GM12878 (cell line): Measurements from ENCODE around the gene ANKRD44. TPM values are rescaled to one million over a fixed set of nuclear protein-coding genes. Genes with fewer than 3 reads are reported as not detected.

Experiments
- ATAC-seq: fragments of 200-7000 bp; cut with Tn5 transposase; 3 replicates; pipeline ENCODE4 v1.9.1; 2020; ENCODE audit warnings: mild to moderate bottlenecking, moderate library complexity
- BruUV-seq: library from RNA; stranded (reverse); fragments of 400-500 nt; replicated peaks from 2 replicates; lab custom pipeline; 2021; lab: Mats Ljungman, UMichigan
- CTCF ChIA-PET: fragments of 300-600 bp; sonication (Branson Sonifier 250); formaldehyde crosslinking; extraction: SDS; loops from one replicate; lab custom pipeline; 2021; ENCODE audit warnings: inconsistent platforms; lab: Yijun Ruan, JAX
- POLR2A ChIA-PET: fragments of 350-600 bp; formaldehyde crosslinking; extraction: SDS; loops from one replicate; lab custom pipeline; 2021; ENCODE audit warnings: inconsistent platforms; lab: Charles Lee
- RAD21 ChIA-PET: fragments of 300-600 bp; sonication (Branson Sonifier 250); formaldehyde crosslinking; loops from one replicate; lab custom pipeline; 2023; ENCODE audit warnings: antibody characterized with exemption; ENCODE audit not compliant: unreplicated experiment; lab: Charles Lee
- SMC1A ChIA-PET: fragments of 300-600 bp; sonication (Branson Sonifier 250); formaldehyde crosslinking; loops from one replicate; lab custom pipeline; 2023; ENCODE audit not compliant: unreplicated experiment, uncharacterized antibody; lab: Charles Lee
- DNase-seq: peaks from one replicate; pipeline ENCODE4 v3.0.0-alpha.2; 2011; ENCODE audit warnings: low read depth, low spot score
- FAIRE-seq: peaks from 3 replicates; lab custom pipeline; 2011; peaks lifted over from hg19 to GRCh38; lab: Jason Lieb, UNC
- H2AFZ ChIP-seq: 2 replicates; pipeline ENCODE4 v1.6.0; 2011; ENCODE audit warnings: low read depth, low read length, control low read depth; ENCODE audit not compliant: control insufficient read depth
- H3K27ac ChIP-seq: 2 replicates; pipeline ENCODE4 v1.5.1; 2011; ENCODE audit warnings: control low read depth; ENCODE audit not compliant: control insufficient read depth, insufficient read depth
- H3K27me3 ChIP-seq, 2 experiments: replicated peaks in 1 of 2; 2 replicates each; pipeline versions ENCODE4 v1.6.0 to v1.6.1; 2011; ENCODE audit warnings: low read length in 1 of 2; ENCODE audit not compliant: control insufficient read depth in 2 of 2, insufficient read depth in 2 of 2
- H3K36me3 ChIP-seq, 2 experiments: 2 replicates each; pipeline ENCODE4 v1.5.1; 2011; ENCODE audit warnings: low read length in 1 of 2; ENCODE audit not compliant: control insufficient read depth in 2 of 2, insufficient read depth in 2 of 2
- H3K4me1 ChIP-seq: 2 replicates; pipeline ENCODE4 v1.6.1; 2011; ENCODE audit warnings: mild to moderate bottlenecking, low read length, moderate library complexity, mixed read lengths; ENCODE audit not compliant: control insufficient read depth, insufficient read depth
- H3K4me2 ChIP-seq: 2 replicates; pipeline ENCODE4 v1.6.0; 2011; ENCODE audit warnings: control low read depth; ENCODE audit not compliant: control insufficient read depth, insufficient read depth
- H3K4me3 ChIP-seq: fragments of 200-600 bp; sonication (generic); 2 replicates; pipeline ENCODE4 v1.5.1; 2016
- H3K79me2 ChIP-seq: 2 replicates; pipeline ENCODE4 v1.6.0; 2011; ENCODE audit warnings: low read length; ENCODE audit not compliant: control insufficient read depth, insufficient read depth
- H3K9ac ChIP-seq: 2 replicates; pipeline ENCODE4 v1.8.0; 2011; ENCODE audit warnings: low read length, control low read depth, mixed read lengths; ENCODE audit not compliant: control insufficient read depth, insufficient read depth
- H3K9me3 ChIP-seq: replicated peaks from 3 replicates; pipeline ENCODE4 v1.5.1; 2011; ENCODE audit warnings: mild to moderate bottlenecking, low read length; ENCODE audit not compliant: control insufficient read depth, insufficient read depth
- H4K20me1 ChIP-seq: 2 replicates; pipeline ENCODE4 v1.6.0; 2011; ENCODE audit not compliant: control insufficient read depth, insufficient read depth
- ASH2L ChIP-seq: fragments of 300-600, 200-600 bp; sonication (generic); IDR thresholded peaks from 2 replicates; pipeline ENCODE4 v1.6.1; 2017; ENCODE audit warnings: low read depth, mild to moderate bottlenecking, borderline replicate concordance
- BCL11A ChIP-seq: IDR thresholded peaks from 2 replicates; pipeline ENCODE4 v1.6.1; 2011; ENCODE audit warnings: low read depth, low read length
- BRCA1 ChIP-seq: IDR thresholded peaks from 2 replicates; pipeline ENCODE4 v1.6.1; 2011; ENCODE audit warnings: low read depth, low read length, improper control_type of control experiment
- CBX3 ChIP-seq: fragments of 200-600 bp; sonication (generic); IDR thresholded peaks from 2 replicates; pipeline ENCODE4 v1.6.1; 2016; ENCODE audit warnings: low read depth, borderline replicate concordance
- FOS ChIP-seq: IDR thresholded peaks from 3 replicates; pipeline ENCODE4 v1.6.1; 2011; ENCODE audit warnings: borderline replicate concordance; ENCODE audit not compliant: insufficient read length; ENCODE audit errors: extremely low read depth
- HDGF ChIP-seq: fragments of 450-650 bp; IDR thresholded peaks from 2 replicates; pipeline ENCODE4 v1.6.1; 2016; ENCODE audit warnings: antibody characterized with exemption
- NR2C1 ChIP-seq: fragments of 450-650 bp; IDR thresholded peaks from 2 replicates; pipeline ENCODE4 v1.6.1; 2017; ENCODE audit warnings: antibody characterized with exemption, mild to moderate bottlenecking, moderate library complexity
- NR2C2 ChIP-seq: IDR thresholded peaks from 2 replicates; pipeline ENCODE4 v1.6.1; 2011; ENCODE audit warnings: borderline replicate concordance, low read depth; ENCODE audit not compliant: control insufficient read depth, insufficient read length
- PAX5 ChIP-seq: IDR thresholded peaks from 2 replicates; pipeline ENCODE4 v1.6.1; 2011; ENCODE audit warnings: low read depth, low read length, borderline replicate concordance
- PAX8 ChIP-seq: fragments of 450-650 bp; IDR thresholded peaks from 2 replicates; pipeline ENCODE4 v1.6.1; 2017; ENCODE audit warnings: mild to moderate bottlenecking, moderate library complexity
- SRF ChIP-seq, 2 experiments: IDR thresholded peaks; 2 replicates each; pipeline ENCODE4 v1.6.1; 2011; ENCODE audit warnings: low read depth in 2 of 2, low read length in 2 of 2, mild to moderate bottlenecking in 1 of 2, moderate library complexity in 1 of 2
- TCF7 ChIP-seq: IDR thresholded peaks from 2 replicates; pipeline ENCODE4 v1.6.1; 2014; ENCODE audit warnings: antibody characterized with exemption, borderline replicate concordance
- ZBED1 ChIP-seq: IDR thresholded peaks from 2 replicates; pipeline ENCODE4 v1.6.1; 2016; ENCODE audit warnings: borderline replicate concordance
- WGBS: methylation state at CpG from one replicate; pipeline ENCODE4 v1.1.6; 2016; ENCODE audit warnings: low lambda C conversion rate; ENCODE audit not compliant: insufficient replicate concordance, insufficient coverage; ENCODE audit errors: missing lambda C conversion rate; 5-methylcytosine and 5-hydroxymethylcytosine counted together
- in situ Hi-C: fragments of 300-500 bp; cut with MboI; formaldehyde crosslinking; loops from 9 replicates; pipeline ENCODE4 v1.14.3; 2018; ENCODE audit warnings: mixed read lengths
- intact Hi-C: fragments of 100-400 bp; cut with micrococcal nuclease; formaldehyde crosslinking; loops from one replicate; pipeline ENCODE4 v1.14.2; 2022; ENCODE audit not compliant: unreplicated experiment
- polyA plus RNA-seq, 11 experiments: library from polyadenylated mRNA; depleted of rRNA in 4 of 11; unstranded in 6 of 11; stranded (reverse) in 5 of 11; fragments of >200 nt; fragmentation: Nextera tagmentation in 4 of 11; fragmentation: Illumina TruSeq in 1 of 11; extraction: Ambion mirVana in 4 of 11; extraction: Trizol in 1 of 11; gene quantifications; 1 replicate in 1 of 11; 2 replicates in 10 of 11; pipeline versions ENCODE4 v1.2.1 to v1.2.3, GENCODE V29; 2011 to 2016; ENCODE audit warnings: inconsistent platforms in 2 of 11, missing spikeins in 2 of 11, low read depth in 1 of 11
- total RNA-seq, 4 experiments: library from RNA; depleted of rRNA in 3 of 4; stranded (reverse); fragments of >200 nt in 3 of 4; fragmentation: Illumina TruSeq in 1 of 4; extraction: Trizol in 1 of 4; gene quantifications; 2 replicates each; pipeline versions ENCODE4 v1.2.1 to v1.2.3, GENCODE V29; 2013 to 2021
- TF ChIP-seq, protein P1 (sequence below): fragments of 450-650 bp; formaldehyde crosslinking; IDR thresholded peaks from 2 replicates; pipeline ENCODE4 v1.5.0; 2022; ENCODE audit warnings: mild to moderate bottlenecking, missing genetic modification characterization
- TF ChIP-seq, protein P2 (sequence below): fragments of 150-350 bp; IDR thresholded peaks from 2 replicates; pipeline ENCODE4 v1.6.1; 2014; ENCODE audit warnings: mild to moderate bottlenecking, low read depth, low read length
- TF ChIP-seq, protein P3 (sequence below): fragments of 450-650 bp; formaldehyde crosslinking; IDR thresholded peaks from 2 replicates; pipeline ENCODE4 v1.4.0; 2020; ENCODE audit warnings: mild to moderate bottlenecking, moderate library complexity

ANKRD44 gene
- total and polyA plus RNA-seq, 10 of the 15 experiments (the other 5 are each of a cell fraction or from before 2014, with no cell fraction given) = 19.1 to 99.1 (median 59.6) TPM

DNA sequence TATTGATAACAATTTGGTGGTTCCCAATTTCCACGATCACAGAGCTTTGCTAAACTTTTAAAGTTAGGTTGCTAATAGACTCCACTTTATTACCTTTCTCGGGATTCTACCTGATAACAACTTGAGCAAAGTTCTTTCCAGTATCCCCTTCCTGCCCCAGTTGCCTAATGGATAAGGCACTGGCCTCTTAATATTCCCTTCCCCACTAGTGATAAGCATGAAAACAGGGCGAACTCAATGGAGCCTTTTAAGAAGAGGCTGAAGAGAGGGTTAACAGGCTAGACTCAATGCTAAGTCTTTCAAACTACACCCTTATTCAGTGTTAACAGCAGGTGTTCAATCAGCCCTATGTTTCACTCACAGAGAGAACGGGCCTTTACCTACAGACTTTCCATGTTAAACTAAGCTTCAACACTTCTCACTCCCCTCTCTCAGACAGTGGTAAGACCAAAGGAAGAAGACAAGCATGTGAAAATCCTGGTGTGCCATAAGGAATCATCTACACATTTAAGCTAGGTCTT is 75.8 kb downstream of the ANKRD44 start:
- no peak overlapping the region for H3K4me2 ChIP-seq
- no peaks in the 10 kb centered on the region for H3K36me3 ChIP-seq
- H3K9me3 ChIP-seq = no peaks in the 10 kb centered on the region
- H3K27me3 ChIP-seq = no peaks in the 10 kb centered on the region
- BruUV-seq = no TSS peak
- H3K4me3 ChIP-seq = no peak overlapping the region
- ChIA-PET POLR2A (interaction anchor here (0.6 to 0.7 kb wide), 2 partner anchors 15 to 47 kb away, joined by 3 read pairs; no protein-coding TSS in a partner anchor), SMC1A (interaction anchor here (0.6 to 10.7 kb wide), 5 partner anchors 8 to 154 kb away, joined by 3 to 175 read pairs (median 8); no protein-coding TSS in a partner anchor), CTCF (interaction anchor here (0.8 to 1.5 kb wide), 2 partner anchors 10 to 36 kb away, joined by 3 read pairs; no protein-coding TSS in a partner anchor), RAD21 (no interaction called here)
- no peak overlapping the region for H3K9ac ChIP-seq
- FAIRE-seq (no peak), ATAC-seq (no peak), DNase-seq (no peak)
- H4K20me1 ChIP-seq = no peaks in the 10 kb centered on the region
- in situ Hi-C loops (no loop called here), intact Hi-C loops (no loop called here)
- H3K79me2 ChIP-seq = peaks cover 81% of the 10 kb centered on the region
- 87% methylated on average over 4 of the region's 4 CpGs for WGBS
- H3K27ac ChIP-seq = no peak overlapping the region
- H2AFZ ChIP-seq = no peak overlapping the region
- TF ChIP-seq BCL11A = no peak
- no peak for TF ChIP-seq NR2C2
- no peak for TF ChIP-seq ASH2L
- no peak for TF ChIP-seq PAX8
- TF ChIP-seq, protein P1, sequence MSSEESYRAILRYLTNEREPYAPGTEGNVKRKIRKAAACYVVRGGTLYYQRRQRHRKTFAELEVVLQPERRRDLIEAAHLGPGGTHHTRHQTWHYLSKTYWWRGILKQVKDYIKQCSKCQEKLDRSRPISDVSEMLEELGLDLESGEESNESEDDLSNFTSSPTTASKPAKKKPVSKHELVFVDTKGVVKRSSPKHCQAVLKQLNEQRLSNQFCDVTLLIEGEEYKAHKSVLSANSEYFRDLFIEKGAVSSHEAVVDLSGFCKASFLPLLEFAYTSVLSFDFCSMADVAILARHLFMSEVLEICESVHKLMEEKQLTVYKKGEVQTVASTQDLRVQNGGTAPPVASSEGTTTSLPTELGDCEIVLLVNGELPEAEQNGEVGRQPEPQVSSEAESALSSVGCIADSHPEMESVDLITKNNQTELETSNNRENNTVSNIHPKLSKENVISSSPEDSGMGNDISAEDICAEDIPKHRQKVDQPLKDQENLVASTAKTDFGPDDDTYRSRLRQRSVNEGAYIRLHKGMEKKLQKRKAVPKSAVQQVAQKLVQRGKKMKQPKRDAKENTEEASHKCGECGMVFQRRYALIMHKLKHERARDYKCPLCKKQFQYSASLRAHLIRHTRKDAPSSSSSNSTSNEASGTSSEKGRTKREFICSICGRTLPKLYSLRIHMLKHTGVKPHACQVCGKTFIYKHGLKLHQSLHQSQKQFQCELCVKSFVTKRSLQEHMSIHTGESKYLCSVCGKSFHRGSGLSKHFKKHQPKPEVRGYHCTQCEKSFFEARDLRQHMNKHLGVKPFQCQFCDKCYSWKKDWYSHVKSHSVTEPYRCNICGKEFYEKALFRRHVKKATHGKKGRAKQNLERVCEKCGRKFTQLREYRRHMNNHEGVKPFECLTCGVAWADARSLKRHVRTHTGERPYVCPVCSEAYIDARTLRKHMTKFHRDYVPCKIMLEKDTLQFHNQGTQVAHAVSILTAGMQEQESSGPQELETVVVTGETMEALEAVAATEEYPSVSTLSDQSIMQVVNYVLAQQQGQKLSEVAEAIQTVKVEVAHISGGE (CRISPR knock-in tag) = no peak
- no peak for TF ChIP-seq HDGF
- TF ChIP-seq BRCA1 = no peak
- TF ChIP-seq, protein P2, sequence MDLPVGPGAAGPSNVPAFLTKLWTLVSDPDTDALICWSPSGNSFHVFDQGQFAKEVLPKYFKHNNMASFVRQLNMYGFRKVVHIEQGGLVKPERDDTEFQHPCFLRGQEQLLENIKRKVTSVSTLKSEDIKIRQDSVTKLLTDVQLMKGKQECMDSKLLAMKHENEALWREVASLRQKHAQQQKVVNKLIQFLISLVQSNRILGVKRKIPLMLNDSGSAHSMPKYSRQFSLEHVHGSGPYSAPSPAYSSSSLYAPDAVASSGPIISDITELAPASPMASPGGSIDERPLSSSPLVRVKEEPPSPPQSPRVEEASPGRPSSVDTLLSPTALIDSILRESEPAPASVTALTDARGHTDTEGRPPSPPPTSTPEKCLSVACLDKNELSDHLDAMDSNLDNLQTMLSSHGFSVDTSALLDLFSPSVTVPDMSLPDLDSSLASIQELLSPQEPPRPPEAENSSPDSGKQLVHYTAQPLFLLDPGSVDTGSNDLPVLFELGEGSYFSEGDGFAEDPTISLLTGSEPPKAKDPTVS = no peak
- TF ChIP-seq SRF (IDR thresholded peaks at IDR 0.05; ENCODE audit: low read depth in 2 of 2, low read length in 2 of 2) = no peak
- no peak for TF ChIP-seq NR2C1
- no peak for TF ChIP-seq FOS
- no peak for TF ChIP-seq ZBED1
- no peak for TF ChIP-seq PAX5
- TF ChIP-seq, protein P3, sequence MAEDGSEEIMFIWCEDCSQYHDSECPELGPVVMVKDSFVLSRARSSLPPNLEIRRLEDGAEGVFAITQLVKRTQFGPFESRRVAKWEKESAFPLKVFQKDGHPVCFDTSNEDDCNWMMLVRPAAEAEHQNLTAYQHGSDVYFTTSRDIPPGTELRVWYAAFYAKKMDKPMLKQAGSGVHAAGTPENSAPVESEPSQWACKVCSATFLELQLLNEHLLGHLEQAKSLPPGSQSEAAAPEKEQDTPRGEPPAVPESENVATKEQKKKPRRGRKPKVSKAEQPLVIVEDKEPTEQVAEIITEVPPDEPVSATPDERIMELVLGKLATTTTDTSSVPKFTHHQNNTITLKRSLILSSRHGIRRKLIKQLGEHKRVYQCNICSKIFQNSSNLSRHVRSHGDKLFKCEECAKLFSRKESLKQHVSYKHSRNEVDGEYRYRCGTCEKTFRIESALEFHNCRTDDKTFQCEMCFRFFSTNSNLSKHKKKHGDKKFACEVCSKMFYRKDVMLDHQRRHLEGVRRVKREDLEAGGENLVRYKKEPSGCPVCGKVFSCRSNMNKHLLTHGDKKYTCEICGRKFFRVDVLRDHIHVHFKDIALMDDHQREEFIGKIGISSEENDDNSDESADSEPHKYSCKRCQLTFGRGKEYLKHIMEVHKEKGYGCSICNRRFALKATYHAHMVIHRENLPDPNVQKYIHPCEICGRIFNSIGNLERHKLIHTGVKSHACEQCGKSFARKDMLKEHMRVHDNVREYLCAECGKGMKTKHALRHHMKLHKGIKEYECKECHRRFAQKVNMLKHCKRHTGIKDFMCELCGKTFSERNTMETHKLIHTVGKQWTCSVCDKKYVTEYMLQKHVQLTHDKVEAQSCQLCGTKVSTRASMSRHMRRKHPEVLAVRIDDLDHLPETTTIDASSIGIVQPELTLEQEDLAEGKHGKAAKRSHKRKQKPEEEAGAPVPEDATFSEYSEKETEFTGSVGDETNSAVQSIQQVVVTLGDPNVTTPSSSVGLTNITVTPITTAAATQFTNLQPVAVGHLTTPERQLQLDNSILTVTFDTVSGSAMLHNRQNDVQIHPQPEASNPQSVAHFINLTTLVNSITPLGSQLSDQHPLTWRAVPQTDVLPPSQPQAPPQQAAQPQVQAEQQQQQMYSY (CRISPR knock-in tag) = no peak
- no peak for TF ChIP-seq TCF7
- no peak for TF ChIP-seq CBX3
- H3K4me1 ChIP-seq = peaks cover 25% of the 10 kb centered on the region
